Left lobe of liver (tissue), 2 donors: ENCODE results near the gene TPCN1. TPM values are rescaled to one million over a fixed set of nuclear protein-coding genes. Genes with fewer than 3 reads are reported as not detected.

ENCODE experiments used
- ATAC-seq: fragments of 200-7000 bp; cut with Tn5 transposase; one replicate; pipeline ENCODE4 v1.9.1; 2020; ENCODE audit warnings: mild to moderate bottlenecking, moderate library complexity
- DNase-seq: peaks from one replicate; pipeline ENCODE4 v3.0.0-alpha.2; 2020; ENCODE audit warnings: low spot score
- total RNA-seq: library from RNA; stranded (reverse); gene quantifications from one replicate; pipeline ENCODE4 v1.2.1, GENCODE V29; 2021
- donor health status: DM: no; HTN: no; CAD: no; lungs with moderate emphysema.
- donor health status: DM: no; HTN: yes; CAD: no.

The TPCN1 gene
- total RNA-seq, 1 donor from 2014 or later, result 33.1 TPM

GRCh38 chr12:113276946-113277500 lies 55.8 kb downstream of the TPCN1 start:
- ATAC-seq, result no peak
- no peak for DNase-seq

GRCh38 chr12:113277511-113277910 lies 56.2 kb downstream of the TPCN1 start:
- no peak for ATAC-seq
- no peak for DNase-seq

GRCh38 chr12:113278141-113278540 lies 56.9 kb downstream of the TPCN1 start:
- ATAC-seq (no peak), DNase-seq (no peak)

- DNase-seq, result no peak
Measured at GRCh38 chr12:113278633-113279032, 57.4 kb downstream of the TPCN1 start.

GRCh38 chr12:113284751-113285150 lies 63.5 kb downstream of the TPCN1 start:
- DNase-seq, result no peak
- no peak for ATAC-seq

More at GRCh38 chr12:113278633-113279032, 57.4 kb downstream of the TPCN1 start:
- no peak for ATAC-seq

- DNase-seq, result no peak
- ATAC-seq, result no peak
Measured at GRCh38 chr12:113285679-113286610, 64.7 kb downstream of the TPCN1 start.

- no peak for ATAC-seq
- no peak for DNase-seq
Measured at GRCh38 chr12:113286712-113287111, 65.4 kb downstream of the TPCN1 start.

- DNase-seq (no peak), ATAC-seq (no peak)
Measured at GRCh38 chr12:113287146-113287898, 66.1 kb downstream of the TPCN1 start.

- no peak for ATAC-seq
Measured at GRCh38 chr12:113287899-113288282, 66.6 kb downstream of the TPCN1 start.

GRCh38 chr12:113289361-113289760 lies 68.1 kb downstream of the TPCN1 start:
- ATAC-seq (no peak), DNase-seq (no peak)

More at GRCh38 chr12:113287899-113288282, 66.6 kb downstream of the TPCN1 start:
- DNase-seq, result no peak

- DNase-seq, result no peak
- ATAC-seq, result no peak
Measured at GRCh38 chr12:113290506-113290905, 69.2 kb downstream of the TPCN1 start.

- ATAC-seq (no peak), DNase-seq (no peak)
Measured at GRCh38 chr12:113291586-113291985, 70.3 kb downstream of the TPCN1 start.

- no peak for ATAC-seq
Measured at GRCh38 chr12:113292091-113292490, 70.8 kb downstream of the TPCN1 start.

GRCh38 chr12:113292547-113292946 lies 71.3 kb downstream of the TPCN1 start:
- ATAC-seq, result no peak
- DNase-seq, result no peak

More at GRCh38 chr12:113292091-113292490, 70.8 kb downstream of the TPCN1 start:
- no peak for DNase-seq

GRCh38 chr12:113293100-113293499 lies 71.8 kb downstream of the TPCN1 start:
- no peak for DNase-seq
- no peak for ATAC-seq

- ATAC-seq, result no peak
- no peak for DNase-seq
Measured at GRCh38 chr12:113295886-113296556, 74.8 kb downstream of the TPCN1 start.

GRCh38 chr12:113296557-113297213 lies 75.4 kb downstream of the TPCN1 start:
- peak; percentile 7 for ATAC-seq
- DNase-seq, result no peak

GRCh38 chr12:113297214-113297587 lies 75.9 kb downstream of the TPCN1 start:
- ATAC-seq (peak; percentile 82), DNase-seq (peak; percentile 85)

- ATAC-seq (peak; percentile 63), DNase-seq (peak; percentile 74)
Measured at GRCh38 chr12:113297621-113298471, 76.6 kb downstream of the TPCN1 start.

GRCh38 chr12:113298472-113298817 lies 77.2 kb downstream of the TPCN1 start:
- DNase-seq (no peak), ATAC-seq (no peak)
